Suprapubic skin (tissue), 4 donors: Measurements from ENCODE around the gene DGKQ. TPM values are rescaled to one million over a fixed set of nuclear protein-coding genes. Genes with fewer than 3 reads are reported as not detected.

Experiments used
- DNase-seq, 2 donors: peaks; one replicate each; pipeline ENCODE4 v3.0.0-alpha.2; 2019; ENCODE audit warnings: low spot score in 2 of 2
- H3K27ac ChIP-seq: fragments of 200-600 bp; sonication (generic); one replicate; pipeline ENCODE4 v1.5.1; 2019
- H3K27me3 ChIP-seq: fragments of 200-600 bp; sonication (generic); one replicate; pipeline ENCODE4 v1.5.1; 2019
- H3K36me3 ChIP-seq: fragments of 200-600 bp; sonication (generic); one replicate; pipeline ENCODE4 v1.5.1; 2019
- H3K4me1 ChIP-seq: fragments of 200-600 bp; sonication (generic); one replicate; pipeline ENCODE4 v1.5.1; 2019
- H3K4me3 ChIP-seq: fragments of 200-600 bp; sonication (generic); one replicate; pipeline ENCODE4 v1.5.1; 2019; ENCODE audit warnings: mild to moderate bottlenecking
- H3K9me3 ChIP-seq: fragments of 200-600 bp; sonication (generic); one replicate; pipeline ENCODE4 v1.5.1; 2019
- EP300 ChIP-seq: sonication (generic); formaldehyde crosslinking; IDR thresholded peaks from one replicate; pipeline ENCODE4 v1.6.1; 2017; ENCODE audit warnings: antibody characterized with exemption
- POLR2A ChIP-seq, 2 donors: fragments of 450-650 bp; IDR thresholded peaks; one replicate each; pipeline ENCODE4 v1.6.1; 2017; ENCODE audit warnings: antibody characterized with exemption in 2 of 2, mild to moderate bottlenecking in 2 of 2, moderate library complexity in 2 of 2
- POLR2AphosphoS5 ChIP-seq, 3 donors: sonication (generic); formaldehyde crosslinking; IDR thresholded peaks; one replicate each; pipeline ENCODE4 v1.6.1; 2017; ENCODE audit warnings: antibody characterized with exemption in 3 of 3
- WGBS: methylation state at CpG from one replicate; pipeline ENCODE4 v1.1.5; 2018; 5-methylcytosine and 5-hydroxymethylcytosine counted together
- total RNA-seq, 4 donors: library from RNA; depleted of rRNA; stranded (reverse); fragments of >200 nt; gene quantifications; one replicate each; pipeline ENCODE4 v1.1.0, GENCODE V29; 2016
- TF ChIP-seq, protein P1 (sequence below), 2 donors: fragments of 200-600 bp in 1 of 2; fragments of 450-650 bp in 1 of 2; sonication (generic) in 1 of 2; IDR thresholded peaks; one replicate each; pipeline ENCODE4 v1.5.1; 2016 to 2019; ENCODE audit warnings: antibody characterized with exemption in 2 of 2, mild to moderate bottlenecking in 1 of 2, moderate library complexity in 1 of 2

The DGKQ gene
- total RNA-seq, 4 donors from 2014 or later = 19.5 to 27.6 (median 23.8) TPM

DNA sequence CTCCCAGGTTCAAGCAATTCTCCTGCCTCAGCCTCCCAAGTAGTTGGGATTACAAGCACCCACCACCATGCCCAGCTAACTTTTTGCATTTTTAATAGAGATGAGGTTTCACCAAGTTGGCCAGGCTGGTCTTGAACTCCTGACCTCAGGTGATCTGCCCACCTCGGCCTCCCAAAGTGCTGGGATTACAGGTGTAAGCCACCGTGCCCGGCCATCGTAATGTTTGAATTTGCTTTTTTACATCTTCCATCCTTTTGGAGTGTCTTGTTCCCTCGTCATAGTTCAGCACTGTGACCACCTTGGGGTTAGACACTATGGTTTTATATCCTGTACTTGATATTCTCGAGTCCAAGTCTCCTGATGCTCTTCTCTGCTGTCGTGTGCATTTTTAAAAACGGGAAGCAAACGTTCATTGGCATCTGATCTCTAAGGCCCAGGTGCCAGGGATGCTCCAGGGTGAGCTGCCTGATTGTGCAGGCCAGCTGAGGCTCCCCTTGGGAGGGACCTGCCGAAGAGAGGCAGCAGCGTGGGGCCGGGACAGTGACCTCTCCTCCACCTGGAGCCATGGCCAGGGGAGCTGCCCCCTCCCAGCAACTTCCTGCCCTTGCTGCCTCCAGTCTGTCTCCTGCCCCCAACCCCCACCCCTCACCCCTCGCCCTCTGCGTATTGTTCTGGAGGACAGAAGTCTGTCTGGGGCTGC, 16.7 kb downstream of the DGKQ start:
- DNase-seq = no peak
- no peaks in the 10 kb centered on the region for H3K9me3 ChIP-seq
- no peaks in the 10 kb centered on the region for H3K27me3 ChIP-seq
- H3K4me3 ChIP-seq = no peak overlapping the region
- TF ChIP-seq, protein P1, sequence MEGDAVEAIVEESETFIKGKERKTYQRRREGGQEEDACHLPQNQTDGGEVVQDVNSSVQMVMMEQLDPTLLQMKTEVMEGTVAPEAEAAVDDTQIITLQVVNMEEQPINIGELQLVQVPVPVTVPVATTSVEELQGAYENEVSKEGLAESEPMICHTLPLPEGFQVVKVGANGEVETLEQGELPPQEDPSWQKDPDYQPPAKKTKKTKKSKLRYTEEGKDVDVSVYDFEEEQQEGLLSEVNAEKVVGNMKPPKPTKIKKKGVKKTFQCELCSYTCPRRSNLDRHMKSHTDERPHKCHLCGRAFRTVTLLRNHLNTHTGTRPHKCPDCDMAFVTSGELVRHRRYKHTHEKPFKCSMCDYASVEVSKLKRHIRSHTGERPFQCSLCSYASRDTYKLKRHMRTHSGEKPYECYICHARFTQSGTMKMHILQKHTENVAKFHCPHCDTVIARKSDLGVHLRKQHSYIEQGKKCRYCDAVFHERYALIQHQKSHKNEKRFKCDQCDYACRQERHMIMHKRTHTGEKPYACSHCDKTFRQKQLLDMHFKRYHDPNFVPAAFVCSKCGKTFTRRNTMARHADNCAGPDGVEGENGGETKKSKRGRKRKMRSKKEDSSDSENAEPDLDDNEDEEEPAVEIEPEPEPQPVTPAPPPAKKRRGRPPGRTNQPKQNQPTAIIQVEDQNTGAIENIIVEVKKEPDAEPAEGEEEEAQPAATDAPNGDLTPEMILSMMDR (IDR thresholded peaks at IDR 0.05) = no peak
- TF ChIP-seq EP300 (no peak), POLR2A (IDR thresholded peaks at IDR 0.05) (no peak), POLR2AphosphoS5 (IDR thresholded peaks at IDR 0.05) (no peak)
- peaks cover 84% of the 10 kb centered on the region for H3K36me3 ChIP-seq
- peaks cover 6% of the 10 kb centered on the region for H3K4me1 ChIP-seq
- WGBS = 79% methylated on average over 14 of the region's 14 CpGs
- no peak overlapping the region for H3K27ac ChIP-seq

DNA sequence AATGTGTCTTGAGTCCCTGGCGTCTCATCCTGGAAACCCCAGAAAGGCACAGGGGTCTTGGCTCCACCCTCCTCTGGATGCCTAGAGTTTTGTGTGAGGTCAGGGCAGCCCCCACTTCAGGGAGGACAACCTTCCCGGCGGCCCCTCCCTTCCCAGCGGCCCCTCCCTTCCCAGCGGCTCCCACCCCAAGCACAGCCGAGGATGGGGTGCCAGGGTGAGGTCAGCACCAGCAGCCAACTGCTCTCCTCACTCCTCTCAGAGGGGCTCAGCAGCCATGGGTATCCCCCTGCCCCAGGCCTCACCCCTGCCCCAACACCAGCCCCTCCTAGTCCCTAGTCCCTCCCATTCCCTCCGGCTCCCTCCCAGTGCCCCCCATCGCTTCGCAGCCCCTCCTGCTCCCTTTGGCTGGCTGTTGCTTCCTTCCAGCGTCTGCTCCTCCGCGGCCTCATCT, 17.4 kb downstream of the DGKQ start:
- H3K36me3 ChIP-seq = peaks cover 85% of the 10 kb centered on the region
- no peaks in the 10 kb centered on the region for H3K4me1 ChIP-seq
- no peaks in the 10 kb centered on the region for H3K27me3 ChIP-seq
- H3K27ac ChIP-seq = no peak overlapping the region
- H3K9me3 ChIP-seq = no peaks in the 10 kb centered on the region
- no peak for DNase-seq
- 78% methylated on average over 12 of the region's 12 CpGs for WGBS
- no peak for TF ChIP-seq POLR2AphosphoS5 (IDR thresholded peaks at IDR 0.05)
- TF ChIP-seq EP300 = no peak
- TF ChIP-seq, protein P1 (IDR thresholded peaks at IDR 0.05) = no peak
- TF ChIP-seq POLR2A (IDR thresholded peaks at IDR 0.05) = no peak
- H3K4me3 ChIP-seq = no peak overlapping the region

DNA sequence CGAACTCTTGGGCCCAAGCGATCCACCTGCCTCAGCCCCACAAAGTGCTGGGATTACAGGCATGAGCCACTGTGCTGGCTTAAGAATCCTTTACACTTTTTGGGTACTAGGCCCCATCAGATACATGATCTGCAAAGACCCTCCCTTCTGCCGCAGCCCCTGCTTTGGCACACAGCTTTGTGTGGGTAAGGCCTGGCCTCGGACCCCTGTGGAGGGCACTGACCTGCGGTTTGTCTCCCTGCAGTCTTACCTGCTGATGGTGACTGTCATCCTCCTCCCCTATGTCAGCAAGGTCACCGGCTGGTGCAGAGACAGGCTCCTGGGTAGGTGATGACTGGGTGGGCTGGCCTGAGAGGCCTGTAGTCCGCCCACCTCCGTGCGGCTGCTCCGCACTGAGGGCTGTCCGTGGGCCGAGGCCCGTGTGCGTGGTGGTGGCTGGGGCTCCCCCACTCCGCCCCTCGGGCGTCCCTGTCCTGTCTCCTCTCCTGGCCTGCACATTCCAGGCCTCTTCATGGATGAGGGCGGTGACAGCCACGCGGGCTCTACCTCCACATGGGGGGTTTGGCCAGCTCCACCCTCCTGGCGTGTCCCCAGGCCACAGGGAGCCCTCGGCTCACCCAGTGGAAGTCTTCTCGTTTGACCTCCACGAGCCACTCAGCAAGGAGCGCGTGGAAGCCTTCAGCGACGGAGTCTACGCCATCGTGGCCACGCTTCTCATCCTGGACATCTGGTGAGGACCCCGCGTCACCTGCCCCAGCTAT, 18.0 kb downstream of the DGKQ start:
- H3K4me1 ChIP-seq = no peaks in the 10 kb centered on the region
- peak in 1 of 2 donors; percentile 76 for DNase-seq
- peaks cover 80% of the 10 kb centered on the region for H3K36me3 ChIP-seq
- TF ChIP-seq POLR2AphosphoS5 (IDR thresholded peaks at IDR 0.05) = no peak
- TF ChIP-seq, protein P1 (IDR thresholded peaks at IDR 0.05) = no peak
- TF ChIP-seq POLR2A (IDR thresholded peaks at IDR 0.05) = no peak
- TF ChIP-seq EP300 = no peak
- WGBS = 95% methylated on average over 16 of the region's 33 CpGs
- H3K4me3 ChIP-seq = no peak overlapping the region
- no peaks in the 10 kb centered on the region for H3K9me3 ChIP-seq
- H3K27me3 ChIP-seq = no peaks in the 10 kb centered on the region
- no peak overlapping the region for H3K27ac ChIP-seq

DNA sequence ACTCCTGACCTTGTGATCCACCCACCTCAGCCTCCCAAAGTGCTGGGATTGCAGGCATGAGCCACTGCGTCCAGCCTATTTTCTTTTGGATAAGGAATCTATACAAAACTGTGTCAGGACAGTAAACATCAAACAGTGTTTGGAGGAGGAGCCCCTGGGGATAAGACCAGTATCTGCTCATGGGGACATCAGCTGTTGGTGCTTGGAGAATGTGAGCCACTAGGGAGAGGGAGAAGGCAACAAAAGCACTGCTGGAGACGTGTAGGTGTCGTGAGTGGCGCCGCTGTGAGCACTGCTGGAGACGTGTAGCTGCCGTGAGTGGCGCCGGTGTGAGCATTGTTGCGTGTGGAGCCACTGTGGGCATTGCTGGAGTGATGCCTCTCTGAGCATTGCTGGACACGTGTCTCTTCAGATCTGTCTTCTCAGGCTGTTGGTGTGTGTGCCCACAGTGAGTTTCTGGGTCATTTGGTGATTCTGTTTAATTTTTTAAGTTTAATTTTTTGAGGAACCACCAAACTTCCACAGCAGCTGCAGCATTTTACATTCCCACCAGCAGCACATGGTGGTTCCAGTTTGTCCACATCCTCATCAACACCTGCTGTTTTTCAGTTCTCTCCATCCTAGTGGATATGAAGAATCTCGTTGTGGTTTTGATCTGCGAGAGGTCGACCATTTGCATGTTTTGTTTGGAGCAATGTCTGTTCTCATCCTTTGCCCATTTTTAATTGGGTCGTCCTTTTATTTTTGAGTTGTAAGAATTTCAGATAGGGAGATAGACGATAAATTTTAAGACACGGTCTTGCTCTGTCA, 19.0 kb downstream of the DGKQ start:
- H3K9me3 ChIP-seq = no peaks in the 10 kb centered on the region
- no peak overlapping the region for H3K4me3 ChIP-seq
- H3K36me3 ChIP-seq = peaks cover 71% of the 10 kb centered on the region
- 92% methylated on average over 17 of the region's 17 CpGs for WGBS
- no peak overlapping the region for H3K27ac ChIP-seq
- H3K4me1 ChIP-seq = no peaks in the 10 kb centered on the region
- H3K27me3 ChIP-seq = no peaks in the 10 kb centered on the region
- no peak for DNase-seq
- TF ChIP-seq EP300 = no peak
- TF ChIP-seq POLR2AphosphoS5 (IDR thresholded peaks at IDR 0.05) = no peak
- TF ChIP-seq POLR2A (IDR thresholded peaks at IDR 0.05) = no peak
- TF ChIP-seq, protein P1 (IDR thresholded peaks at IDR 0.05) = no peak
